ENCODE measurements around the gene TSPYL1. TPM values are rescaled to one million over a fixed set of nuclear protein-coding genes. Genes with fewer than 3 reads are reported as not detected.
A peak's percentile ranks its signal among the peaks of the same experiment; 100 is the strongest.
"Not testable (repeated sequence)": the region's sequence is repeated elsewhere in the genome, so short reads cannot be mapped to it uniquely, and the experiment has no call there.

TSPYL1 gene
- 71.8 TPM for total RNA-seq

GRCh38 chr6:116279232-116280160 is at the start of gene TSPYL1:
TSS of gene TSPYL1 (minus strand) at chr6:116279930. CDS start at chr6:116279830, 100 bp downstream.
- peak; percentile 98 for DNase-seq (ENCODE audit: low spot score)
- intact Hi-C loops (cut with DNase I), result loop anchor here (5.0 kb wide), 1 partner anchor 293 kb away; the partner anchor contains the start of gene RWDD1
- ATAC-seq, result peak; percentile 99

DNA sequence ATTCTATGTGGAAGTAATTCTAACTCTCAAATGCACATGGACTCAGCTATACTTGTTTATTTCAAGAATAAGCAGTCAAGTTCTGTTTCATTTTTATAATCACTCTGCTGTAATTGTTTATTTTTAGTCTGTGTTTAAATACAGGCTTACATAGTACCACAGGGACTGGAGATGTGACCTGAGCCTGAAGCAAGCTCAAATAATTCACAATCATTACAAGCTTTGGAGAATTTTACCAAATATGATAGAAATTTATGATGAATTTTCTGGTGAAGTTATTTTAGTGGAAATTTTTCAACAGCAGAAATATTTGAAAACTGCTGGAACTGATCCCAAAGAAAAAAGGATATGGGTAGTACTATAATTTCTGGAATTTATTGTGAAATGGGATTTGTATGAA is 49.4 kb upstream of the TSPYL1 start:
- ATAC-seq, result no peak

DNA sequence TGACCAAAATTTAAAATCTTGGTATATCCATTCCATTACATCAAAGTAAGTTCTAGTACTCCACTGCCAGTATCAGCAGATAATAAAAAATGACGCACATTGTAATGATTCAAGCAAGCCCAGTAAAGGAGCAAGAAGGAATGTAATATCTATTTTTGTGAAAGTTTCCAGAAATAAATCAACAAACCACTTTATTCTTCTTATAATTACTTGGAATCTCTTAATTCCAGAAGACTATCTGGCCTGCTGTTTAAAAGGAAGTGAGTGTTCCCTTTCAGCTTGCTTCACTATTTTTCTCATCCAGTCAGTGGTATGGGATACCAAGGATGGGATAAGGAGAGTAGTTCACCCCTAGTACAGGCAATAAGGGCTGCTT is 48.8 kb upstream of the TSPYL1 start:
- ATAC-seq, result peak; percentile 79
- intact Hi-C loops (cut with DNase I), result no loop called here
- no peak for DNase-seq (ENCODE audit: low spot score)

More for the DNA sequence above, 49.4 kb upstream of the TSPYL1 start:
- intact Hi-C loops (cut with DNase I), result no loop called here
- DNase-seq (ENCODE audit: low spot score), result no peak

GRCh38 chr6:116327803-116328527 is 48.2 kb upstream of the TSPYL1 start:
- intact Hi-C loops (cut with DNase I), result no loop called here
- no peak for DNase-seq (ENCODE audit: low spot score)
- peak; percentile 27 for ATAC-seq

DNA sequence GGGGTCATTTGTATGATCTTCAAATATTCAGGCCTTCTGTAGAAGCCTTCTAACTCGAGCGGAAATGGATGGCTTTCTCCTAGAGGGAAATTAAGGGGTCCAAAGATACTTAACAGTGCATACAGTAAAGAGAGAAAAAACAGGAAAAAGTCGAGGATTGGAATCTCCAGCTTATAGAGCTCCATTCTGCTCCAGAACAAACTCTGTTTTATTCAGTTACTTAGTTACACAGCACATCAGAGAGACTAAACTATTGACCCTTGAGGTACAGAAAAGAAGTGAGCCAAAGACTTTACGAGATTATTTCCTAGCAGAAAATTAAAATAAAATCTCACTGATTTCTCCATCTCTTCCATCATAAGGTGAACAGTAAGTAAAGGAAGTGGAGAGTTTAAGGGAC is 47.3 kb upstream of the TSPYL1 start:
- no peak for DNase-seq (ENCODE audit: low spot score)
- no peak for ATAC-seq
- intact Hi-C loops (cut with DNase I), result no loop called here

- DNase-seq (ENCODE audit: low spot score), result no peak
- peak; percentile 35 for ATAC-seq
- intact Hi-C loops (cut with DNase I), result no loop called here
Observed at GRCh38 chr6:116326181-116326671, 46.5 kb upstream of the TSPYL1 start.

GRCh38 chr6:116325634-116326132 is 46.0 kb upstream of the TSPYL1 start:
- ATAC-seq; DNase-seq (ENCODE audit: low spot score); intact Hi-C loops (cut with DNase I): not testable (repeated sequence)

DNA sequence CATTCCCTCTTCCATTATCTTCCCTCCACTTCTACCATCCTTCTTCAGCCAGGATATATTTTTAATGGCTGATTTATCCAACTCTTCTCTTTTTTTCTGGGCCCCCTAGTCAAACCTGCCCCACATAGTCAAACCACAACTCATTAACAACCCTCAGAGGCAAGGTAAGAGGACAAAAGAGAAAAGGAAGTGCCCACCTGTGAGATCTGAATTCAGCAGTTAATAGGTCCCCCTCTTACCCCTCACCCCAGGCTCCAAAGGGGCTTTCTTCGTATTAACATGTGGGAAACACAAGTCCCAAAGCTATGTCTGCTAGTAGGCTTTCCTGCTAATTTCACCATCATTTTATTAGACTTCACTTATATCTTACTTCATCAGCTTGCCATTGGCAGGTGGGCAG is 44.1 kb upstream of the TSPYL1 start:
- ATAC-seq (no peak), DNase-seq (ENCODE audit: low spot score) (no peak)
- intact Hi-C loops (cut with DNase I), result no loop called here

GRCh38 chr6:116321933-116322332 is 42.2 kb upstream of the TSPYL1 start:
- intact Hi-C loops (cut with DNase I); ATAC-seq; DNase-seq (ENCODE audit: low spot score): not testable (repeated sequence)

DNA sequence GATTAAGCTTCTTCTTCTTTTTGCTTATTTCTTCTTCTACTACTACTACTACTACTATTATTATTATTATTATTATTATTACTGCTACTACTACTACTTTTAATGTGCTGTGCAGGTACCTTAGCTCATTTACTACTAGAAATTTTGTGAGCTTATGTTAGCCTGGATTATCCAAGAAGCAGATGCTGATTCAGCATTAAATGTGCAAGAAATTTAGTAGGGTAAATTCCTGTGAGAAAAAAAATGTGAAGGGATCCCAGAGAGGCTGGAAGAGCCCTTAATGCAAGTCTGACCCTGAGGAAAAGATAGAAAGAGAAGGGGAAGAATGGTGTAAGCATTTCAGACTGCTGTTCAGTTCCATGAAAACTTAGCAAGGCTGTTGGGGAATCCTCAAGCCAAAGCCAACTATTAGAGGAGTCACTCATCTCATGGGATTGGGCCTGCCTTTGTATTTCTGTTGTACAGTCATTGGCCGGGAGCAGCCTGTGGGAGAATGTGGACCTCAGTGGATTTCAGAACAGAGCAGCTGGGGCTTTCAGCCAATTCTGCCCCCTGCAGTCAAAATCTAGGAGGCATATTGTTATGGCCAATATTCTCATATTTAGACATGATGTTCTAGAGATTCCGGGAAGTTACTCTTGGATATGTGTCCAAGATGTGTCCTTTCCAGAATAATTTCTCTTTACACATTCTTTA is 37.2 kb upstream of the TSPYL1 start:
- DNase-seq (ENCODE audit: low spot score) (no peak), ATAC-seq (peak; percentile 84)
- intact Hi-C loops (cut with DNase I), result no loop called here

DNA sequence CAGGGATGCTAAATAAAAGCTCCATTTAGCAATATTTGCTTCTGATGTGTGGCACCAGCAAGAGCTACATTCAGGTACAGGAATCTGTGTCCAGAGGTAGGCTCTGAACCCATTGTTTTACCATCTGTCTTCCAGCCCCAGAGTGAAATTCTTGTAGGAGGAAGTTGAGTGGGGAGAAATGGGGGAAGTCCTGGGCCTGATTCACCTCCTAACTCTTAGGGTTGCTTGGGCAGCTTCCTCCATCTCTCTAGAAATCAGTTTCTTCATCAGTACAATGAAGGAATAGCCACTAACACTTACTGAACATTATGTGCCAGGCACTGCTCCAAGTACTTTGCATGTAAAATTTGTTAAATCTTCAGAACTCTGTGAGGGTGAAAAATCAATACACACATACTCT is 35.1 kb upstream of the TSPYL1 start:
- ATAC-seq (no peak), DNase-seq (ENCODE audit: low spot score) (no peak)
- intact Hi-C loops (cut with DNase I), result no loop called here

DNA sequence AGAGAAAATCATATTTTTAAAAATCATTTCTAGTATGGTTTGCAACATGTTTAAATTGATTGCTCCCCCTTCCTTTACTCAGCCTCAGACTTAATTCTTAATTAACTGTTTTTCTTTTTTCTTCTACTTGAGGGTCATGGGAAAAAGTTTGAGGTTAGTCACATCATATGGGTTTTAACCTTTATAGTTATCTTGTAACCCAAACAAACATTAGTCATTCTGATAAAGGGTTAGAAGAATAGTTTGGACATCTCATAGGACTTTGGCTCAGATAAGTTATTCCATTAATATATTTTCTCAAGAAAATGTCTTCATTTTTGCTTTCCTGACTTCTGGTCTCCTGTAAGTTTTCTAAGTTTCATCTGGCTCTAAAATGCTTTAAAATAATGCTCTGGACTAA is 34.5 kb upstream of the TSPYL1 start:
- DNase-seq (ENCODE audit: low spot score) (no peak), ATAC-seq (no peak)
- intact Hi-C loops (cut with DNase I), result no loop called here

GRCh38 chr6:116313101-116313776 is 33.5 kb upstream of the TSPYL1 start:
- intact Hi-C loops (cut with DNase I), result no loop called here
- ATAC-seq, result no peak
- DNase-seq (ENCODE audit: low spot score), result no peak

- ATAC-seq, result no peak
- intact Hi-C loops (cut with DNase I), result no loop called here
Observed at GRCh38 chr6:116309657-116310056, 29.9 kb upstream of the TSPYL1 start.

DNA sequence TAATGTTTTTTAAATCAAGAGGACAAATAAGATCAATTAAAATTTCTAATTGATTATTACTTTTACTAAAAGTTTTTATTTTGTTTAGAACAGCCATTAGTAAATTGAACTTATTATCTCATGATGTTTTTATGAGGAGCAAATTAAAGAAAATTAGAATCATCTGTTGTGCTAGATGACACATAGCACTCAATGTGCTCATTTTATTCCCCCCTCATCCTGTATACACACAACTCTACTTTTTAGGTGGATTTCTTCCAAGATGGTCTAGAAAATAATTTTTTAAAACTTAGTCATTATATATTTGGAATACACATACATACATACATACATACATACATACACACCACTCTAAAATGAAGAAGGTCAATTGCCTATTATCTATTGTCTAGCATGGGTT is 29.3 kb upstream of the TSPYL1 start:
- ATAC-seq, result no peak
- intact Hi-C loops (cut with DNase I), result no loop called here

More at GRCh38 chr6:116309657-116310056, 29.9 kb upstream of the TSPYL1 start:
- no peak for DNase-seq (ENCODE audit: low spot score)

GRCh38 chr6:116307633-116308032 is 27.9 kb upstream of the TSPYL1 start:
- intact Hi-C loops (cut with DNase I), result no loop called here
- DNase-seq (ENCODE audit: low spot score), result no peak
- ATAC-seq, result no peak

More for the DNA sequence above, 29.3 kb upstream of the TSPYL1 start:
- no peak for DNase-seq (ENCODE audit: low spot score)

DNA sequence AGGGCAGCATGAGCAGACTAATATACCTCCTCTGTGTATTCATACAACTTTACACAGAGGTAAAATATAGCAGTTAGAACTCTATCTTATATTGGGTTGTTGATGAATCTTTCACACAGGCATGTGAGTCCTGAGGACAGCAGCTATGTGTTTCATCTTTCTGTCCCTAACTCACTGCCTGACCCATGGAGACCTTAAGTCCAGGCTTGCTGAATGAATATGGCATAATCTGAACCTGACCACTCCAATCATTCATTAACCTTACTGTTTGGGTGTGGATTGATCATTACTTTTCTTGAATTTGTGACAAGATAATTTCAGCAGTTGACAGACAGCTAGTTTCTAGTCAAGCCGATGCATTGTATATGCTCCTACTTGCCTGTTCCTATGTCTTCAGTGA is 27.3 kb upstream of the TSPYL1 start:
- ATAC-seq, result no peak
- intact Hi-C loops (cut with DNase I), result no loop called here
- DNase-seq (ENCODE audit: low spot score), result no peak

DNA sequence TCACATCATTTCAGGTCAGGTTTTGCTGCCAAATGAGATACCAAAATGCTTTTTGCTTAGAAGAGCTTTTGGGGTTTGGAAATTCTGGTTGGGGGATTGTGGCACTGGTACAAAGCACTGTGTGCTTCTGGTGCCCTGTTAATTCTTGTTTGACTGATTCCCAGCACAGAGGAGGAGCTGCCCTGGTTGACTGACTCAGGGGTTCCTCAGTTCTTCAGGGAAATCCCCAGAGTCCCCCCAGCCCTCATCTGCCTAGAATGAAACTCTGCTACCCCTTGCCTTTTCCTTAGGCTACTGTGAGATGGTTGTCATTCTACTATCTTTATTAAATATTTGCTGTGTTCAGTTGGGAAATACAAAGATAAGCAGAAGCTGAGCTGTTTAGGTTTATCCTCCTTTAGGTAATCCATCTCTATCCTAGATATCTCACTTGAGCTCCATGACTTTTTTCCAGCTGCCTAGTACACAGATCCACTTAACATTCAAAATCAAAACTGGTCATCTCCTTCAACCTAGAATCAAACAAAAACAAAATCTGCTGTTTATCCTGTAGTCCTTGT is 24.9 kb upstream of the TSPYL1 start:
- intact Hi-C loops (cut with DNase I), result no loop called here
- DNase-seq (ENCODE audit: low spot score) (no peak), ATAC-seq (no peak)

Measured in sciatic nerve (tissue), 2 donors.